GM12878 (cell line): Measurements from ENCODE around the gene TNNT2. TPM values are rescaled to one million over a fixed set of nuclear protein-coding genes. Genes with fewer than 3 reads are reported as not detected.

Experiments
- ASH2L ChIP-seq: fragments of 300-600, 200-600 bp; sonication (generic); IDR thresholded peaks from 2 replicates; pipeline ENCODE4 v1.6.1; 2017; ENCODE audit warnings: low read depth, mild to moderate bottlenecking, borderline replicate concordance
- BHLHE40 ChIP-seq, 2 experiments: fragments of 450-650 bp in 1 of 2; IDR thresholded peaks; 2 replicates each; pipeline ENCODE4 v1.6.1; 2011 to 2017; ENCODE audit warnings: low read depth in 2 of 2, borderline replicate concordance in 1 of 2, improper control_type of control experiment in 1 of 2, low read length in 1 of 2, mild to moderate bottlenecking in 1 of 2
- CHD2 ChIP-seq: IDR thresholded peaks from 2 replicates; pipeline ENCODE4 v1.6.1; 2011; ENCODE audit warnings: low read depth, low read length, improper control_type of control experiment, borderline replicate concordance
- EED ChIP-seq: sonication (generic); IDR thresholded peaks from 2 replicates; pipeline ENCODE4 v1.6.1; 2016; ENCODE audit warnings: antibody characterized with exemption, low read depth
- EP300 ChIP-seq, 2 experiments: fragments of 150-350 bp in 1 of 2; IDR thresholded peaks; 2 replicates each; pipeline ENCODE4 v1.6.1; 2011 to 2012; ENCODE audit warnings: low read depth in 2 of 2, low read length in 2 of 2, borderline replicate concordance in 1 of 2, improper control_type of control experiment in 1 of 2, inconsistent platforms in 1 of 2; ENCODE audit not compliant: control insufficient read depth in 1 of 2
- GATAD2B ChIP-seq: fragments of 450-650 bp; conservative IDR thresholded peaks from 2 replicates; pipeline ENCODE4 v1.6.1; 2017; ENCODE audit warnings: low read depth, mild to moderate bottlenecking, moderate library complexity
- HDAC2 ChIP-seq: fragments of 200-600 bp; sonication (generic); IDR thresholded peaks from 2 replicates; pipeline ENCODE4 v1.6.1; 2017
- NBN ChIP-seq: fragments of 450-650 bp; IDR thresholded peaks from 2 replicates; pipeline ENCODE4 v1.6.1; 2016
- NR2F1 ChIP-seq: fragments of 450-650 bp; conservative IDR thresholded peaks from 2 replicates; pipeline ENCODE4 v1.6.1; 2017; ENCODE audit warnings: mild to moderate bottlenecking
- RELA ChIP-seq: fragments of 450-650 bp; IDR thresholded peaks from 2 replicates; pipeline ENCODE4 v1.8.0; 2014; ENCODE audit warnings: borderline replicate concordance; ENCODE audit not compliant: partially characterized antibody
- SMAD5 ChIP-seq: IDR thresholded peaks from 2 replicates; pipeline ENCODE4 v1.6.1; 2016; ENCODE audit warnings: antibody characterized with exemption, low read depth
- SPI1 ChIP-seq: IDR thresholded peaks from 2 replicates; pipeline ENCODE4 v1.6.1; 2011; ENCODE audit warnings: low read depth, mild to moderate bottlenecking, low read length, moderate library complexity, borderline replicate concordance; ENCODE audit not compliant: insufficient read depth
- STAT1 ChIP-seq: fragments of 450-650 bp; conservative IDR thresholded peaks from 2 replicates; pipeline ENCODE4 v1.6.1; 2014; ENCODE audit warnings: antibody characterized with exemption, mild to moderate bottlenecking
- SUPT20H ChIP-seq: IDR thresholded peaks from 2 replicates; pipeline ENCODE4 v1.6.1; 2011; ENCODE audit warnings: low read depth, mild to moderate bottlenecking, low read length, moderate library complexity, borderline replicate concordance; ENCODE audit not compliant: control insufficient read depth
- TCF12 ChIP-seq: IDR thresholded peaks from 2 replicates; pipeline ENCODE4 v1.6.1; 2011; ENCODE audit warnings: low read depth, mild to moderate bottlenecking, low read length
- polyA plus RNA-seq, 11 experiments: library from polyadenylated mRNA; depleted of rRNA in 4 of 11; unstranded in 6 of 11; stranded (reverse) in 5 of 11; fragments of >200 nt; fragmentation: Nextera tagmentation in 4 of 11; fragmentation: Illumina TruSeq in 1 of 11; extraction: Ambion mirVana in 4 of 11; extraction: Trizol in 1 of 11; gene quantifications; 1 replicate in 1 of 11; 2 replicates in 10 of 11; pipeline versions ENCODE4 v1.2.1 to v1.2.3, GENCODE V29; 2011 to 2016; ENCODE audit warnings: inconsistent platforms in 2 of 11, missing spikeins in 2 of 11, low read depth in 1 of 11
- total RNA-seq, 4 experiments: library from RNA; depleted of rRNA in 3 of 4; stranded (reverse); fragments of >200 nt in 3 of 4; fragmentation: Illumina TruSeq in 1 of 4; extraction: Trizol in 1 of 4; gene quantifications; 2 replicates each; pipeline versions ENCODE4 v1.2.1 to v1.2.3, GENCODE V29; 2013 to 2021
- TF ChIP-seq, protein P1 (sequence below): fragments of 450-650 bp; IDR thresholded peaks from 2 replicates; pipeline ENCODE4 v1.6.1; 2017; ENCODE audit warnings: low read depth, mild to moderate bottlenecking, moderate library complexity
- TF ChIP-seq, protein P2 (sequence below): fragments of 450-650 bp; IDR thresholded peaks from 2 replicates; pipeline ENCODE4 v1.6.1; 2017; ENCODE audit warnings: mild to moderate bottlenecking, moderate library complexity
- TF ChIP-seq, protein P3 (sequence below): fragments of 450-650 bp; IDR thresholded peaks from 2 replicates; pipeline ENCODE4 v1.6.1; 2016; ENCODE audit warnings: mild to moderate bottlenecking
- TF ChIP-seq, protein P4 (sequence below): fragments of 450-650 bp; formaldehyde crosslinking; IDR thresholded peaks from 2 replicates; pipeline ENCODE4 v1.4.0; 2022; ENCODE audit warnings: mild to moderate bottlenecking, moderate library complexity

Gene TNNT2
- total and polyA plus RNA-seq, 10 of the 15 experiments (the other 5 are each of a cell fraction or from before 2014, with no cell fraction given) = 2.2 TPM; not detected in 9

- TF ChIP-seq, protein P1, sequence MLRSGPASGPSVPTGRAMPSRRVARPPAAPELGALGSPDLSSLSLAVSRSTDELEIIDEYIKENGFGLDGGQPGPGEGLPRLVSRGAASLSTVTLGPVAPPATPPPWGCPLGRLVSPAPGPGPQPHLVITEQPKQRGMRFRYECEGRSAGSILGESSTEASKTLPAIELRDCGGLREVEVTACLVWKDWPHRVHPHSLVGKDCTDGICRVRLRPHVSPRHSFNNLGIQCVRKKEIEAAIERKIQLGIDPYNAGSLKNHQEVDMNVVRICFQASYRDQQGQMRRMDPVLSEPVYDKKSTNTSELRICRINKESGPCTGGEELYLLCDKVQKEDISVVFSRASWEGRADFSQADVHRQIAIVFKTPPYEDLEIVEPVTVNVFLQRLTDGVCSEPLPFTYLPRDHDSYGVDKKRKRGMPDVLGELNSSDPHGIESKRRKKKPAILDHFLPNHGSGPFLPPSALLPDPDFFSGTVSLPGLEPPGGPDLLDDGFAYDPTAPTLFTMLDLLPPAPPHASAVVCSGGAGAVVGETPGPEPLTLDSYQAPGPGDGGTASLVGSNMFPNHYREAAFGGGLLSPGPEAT = peak; percentile 87
- TF ChIP-seq, protein P2, sequence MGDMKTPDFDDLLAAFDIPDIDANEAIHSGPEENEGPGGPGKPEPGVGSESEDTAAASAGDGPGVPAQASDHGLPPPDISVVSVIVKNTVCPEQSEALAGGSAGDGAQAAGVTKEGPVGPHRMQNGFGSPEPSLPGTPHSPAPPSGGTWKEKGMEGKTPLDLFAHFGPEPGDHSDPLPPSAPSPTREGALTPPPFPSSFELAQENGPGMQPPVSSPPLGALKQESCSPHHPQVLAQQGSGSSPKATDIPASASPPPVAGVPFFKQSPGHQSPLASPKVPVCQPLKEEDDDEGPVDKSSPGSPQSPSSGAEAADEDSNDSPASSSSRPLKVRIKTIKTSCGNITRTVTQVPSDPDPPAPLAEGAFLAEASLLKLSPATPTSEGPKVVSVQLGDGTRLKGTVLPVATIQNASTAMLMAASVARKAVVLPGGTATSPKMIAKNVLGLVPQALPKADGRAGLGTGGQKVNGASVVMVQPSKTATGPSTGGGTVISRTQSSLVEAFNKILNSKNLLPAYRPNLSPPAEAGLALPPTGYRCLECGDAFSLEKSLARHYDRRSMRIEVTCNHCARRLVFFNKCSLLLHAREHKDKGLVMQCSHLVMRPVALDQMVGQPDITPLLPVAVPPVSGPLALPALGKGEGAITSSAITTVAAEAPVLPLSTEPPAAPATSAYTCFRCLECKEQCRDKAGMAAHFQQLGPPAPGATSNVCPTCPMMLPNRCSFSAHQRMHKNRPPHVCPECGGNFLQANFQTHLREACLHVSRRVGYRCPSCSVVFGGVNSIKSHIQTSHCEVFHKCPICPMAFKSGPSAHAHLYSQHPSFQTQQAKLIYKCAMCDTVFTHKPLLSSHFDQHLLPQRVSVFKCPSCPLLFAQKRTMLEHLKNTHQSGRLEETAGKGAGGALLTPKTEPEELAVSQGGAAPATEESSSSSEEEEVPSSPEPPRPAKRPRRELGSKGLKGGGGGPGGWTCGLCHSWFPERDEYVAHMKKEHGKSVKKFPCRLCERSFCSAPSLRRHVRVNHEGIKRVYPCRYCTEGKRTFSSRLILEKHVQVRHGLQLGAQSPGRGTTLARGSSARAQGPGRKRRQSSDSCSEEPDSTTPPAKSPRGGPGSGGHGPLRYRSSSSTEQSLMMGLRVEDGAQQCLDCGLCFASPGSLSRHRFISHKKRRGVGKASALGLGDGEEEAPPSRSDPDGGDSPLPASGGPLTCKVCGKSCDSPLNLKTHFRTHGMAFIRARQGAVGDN = 0 out of 2 replicates have a peak, but pooled peaks have one; percentile 46
- TF ChIP-seq RELA (peak; percentile 72), NBN (0 out of 2 replicates have a peak, but pooled peaks have one; percentile 18), BHLHE40 (IDR thresholded peaks at IDR 0.05; ENCODE audit: borderline replicate concordance in 1 of 2, low read depth in 2 of 2, low read length in 1 of 2) (peak in 1 of 2 experiments; percentile 8; a peak in 1 of 4 replicates), HDAC2 (no peak), TCF12 (0 out of 2 replicates have a peak, but pooled peaks have one; percentile 27), NR2F1 (peak; percentile 55), SPI1 (peak; percentile 57; the same call in 1 of the 2 replicates), EED (peak; percentile 75), SMAD5 (no peak), STAT1 (no peak), CHD2 (no peak), GATAD2B (peak; percentile 59; the same call in 1 of the 2 replicates), SUPT20H (no peak), ASH2L (no peak), EP300 (IDR thresholded peaks at IDR 0.05; ENCODE audit: borderline replicate concordance in 1 of 2, control insufficient read depth in 1 of 2, low read depth in 2 of 2, low read length in 2 of 2) (peak; percentile 35 to 38; a peak in 2 of 4 replicates)
- TF ChIP-seq, protein P3, sequence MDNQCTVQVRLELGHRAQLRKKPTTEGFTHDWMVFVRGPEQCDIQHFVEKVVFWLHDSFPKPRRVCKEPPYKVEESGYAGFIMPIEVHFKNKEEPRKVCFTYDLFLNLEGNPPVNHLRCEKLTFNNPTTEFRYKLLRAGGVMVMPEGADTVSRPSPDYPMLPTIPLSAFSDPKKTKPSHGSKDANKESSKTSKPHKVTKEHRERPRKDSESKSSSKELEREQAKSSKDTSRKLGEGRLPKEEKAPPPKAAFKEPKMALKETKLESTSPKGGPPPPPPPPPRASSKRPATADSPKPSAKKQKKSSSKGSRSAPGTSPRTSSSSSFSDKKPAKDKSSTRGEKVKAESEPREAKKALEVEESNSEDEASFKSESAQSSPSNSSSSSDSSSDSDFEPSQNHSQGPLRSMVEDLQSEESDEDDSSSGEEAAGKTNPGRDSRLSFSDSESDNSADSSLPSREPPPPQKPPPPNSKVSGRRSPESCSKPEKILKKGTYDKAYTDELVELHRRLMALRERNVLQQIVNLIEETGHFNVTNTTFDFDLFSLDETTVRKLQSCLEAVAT = no peak
- TF ChIP-seq, protein P4, sequence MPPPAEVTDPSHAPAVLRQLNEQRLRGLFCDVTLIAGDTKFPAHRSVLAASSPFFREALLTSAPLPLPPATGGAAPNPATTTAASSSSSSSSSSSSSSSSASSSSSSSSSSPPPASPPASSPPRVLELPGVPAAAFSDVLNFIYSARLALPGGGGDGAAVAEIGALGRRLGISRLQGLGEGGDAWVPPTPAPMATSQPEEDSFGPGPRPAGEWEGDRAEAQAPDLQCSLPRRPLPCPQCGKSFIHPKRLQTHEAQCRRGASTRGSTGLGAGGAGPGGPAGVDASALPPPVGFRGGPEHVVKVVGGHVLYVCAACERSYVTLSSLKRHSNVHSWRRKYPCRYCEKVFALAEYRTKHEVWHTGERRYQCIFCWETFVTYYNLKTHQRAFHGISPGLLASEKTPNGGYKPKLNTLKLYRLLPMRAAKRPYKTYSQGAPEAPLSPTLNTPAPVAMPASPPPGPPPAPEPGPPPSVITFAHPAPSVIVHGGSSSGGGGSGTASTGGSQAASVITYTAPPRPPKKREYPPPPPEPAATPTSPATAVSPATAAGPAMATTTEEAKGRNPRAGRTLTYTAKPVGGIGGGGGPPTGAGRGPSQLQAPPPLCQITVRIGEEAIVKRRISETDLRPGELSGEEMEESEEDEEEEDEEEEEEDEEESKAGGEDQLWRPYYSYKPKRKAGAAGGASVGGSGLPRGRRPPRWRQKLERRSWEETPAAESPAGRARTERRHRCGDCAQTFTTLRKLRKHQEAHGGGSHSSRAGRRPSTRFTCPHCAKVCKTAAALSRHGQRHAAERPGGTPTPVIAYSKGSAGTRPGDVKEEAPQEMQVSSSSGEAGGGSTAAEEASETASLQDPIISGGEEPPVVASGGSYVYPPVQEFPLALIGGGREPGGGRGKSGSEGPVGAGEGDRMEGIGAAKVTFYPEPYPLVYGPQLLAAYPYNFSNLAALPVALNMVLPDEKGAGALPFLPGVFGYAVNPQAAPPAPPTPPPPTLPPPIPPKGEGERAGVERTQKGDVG = no peak
Measured at GRCh38 chr1:201404055-201404454, 26.6 kb upstream of the TNNT2 start (continued).
